ENCODE results near the gene FAM241B. TPM values are rescaled to one million over a fixed set of nuclear protein-coding genes. Genes with fewer than 3 reads are reported as not detected.

FAM241B gene
- total RNA-seq, 1 experiment from 2014 or later: 24.9 TPM

- Mint-ChIP-seq H3K27ac (ENCODE audit: unreplicated experiment) (no peak overlapping the region), H3K9me3 (ENCODE audit: unreplicated experiment) (peaks cover 13% of the 10 kb centered on the region), H3K36me3 (ENCODE audit: insufficient read depth, unreplicated experiment) (no peaks in the 10 kb centered on the region), H3K4me3 (ENCODE audit: unreplicated experiment) (no peak overlapping the region), H3K4me1 (ENCODE audit: low read depth, unreplicated experiment) (no peaks in the 10 kb centered on the region), H3K27me3 (ENCODE audit: insufficient read depth, unreplicated experiment) (peaks cover 31% of the 10 kb centered on the region)
- no peak for DNase-seq
- Histone ChIP-seq H3K4me3 (ENCODE audit: low read depth, low read length) (no peak overlapping the region), H3K36me3 (ENCODE audit: control insufficient read depth, insufficient read depth, low read length) (no peaks in the 10 kb centered on the region), H3K4me1 (no peaks in the 10 kb centered on the region), H3K9me3 (peaks cover 21% of the 10 kb centered on the region), H3K27me3 (replicated peaks; ENCODE audit: control insufficient read depth, insufficient read depth, low read length) (peaks cover 2% of the 10 kb centered on the region; the same call in 1 of the 2 replicates)
- intact Hi-C loops (cut with micrococcal nuclease; ENCODE audit: unreplicated experiment): no loop called here
- ChIA-PET CTCF (no interaction called here), POLR2A (no interaction called here)
- BruUV-seq (replicated peaks): no TSS peak
- no peak for TF ChIP-seq CTCF (IDR thresholded peaks at IDR 0.05; ENCODE audit: insufficient read depth in 1 of 2, low read depth in 1 of 2, low read length in 1 of 2, severe bottlenecking in 1 of 2, unreplicated experiment in 1 of 2)
Measured at GRCh38 chr10:69620625-69621024, 9.4 kb upstream of the FAM241B start.

- Mint-ChIP-seq H3K27ac (ENCODE audit: unreplicated experiment) (no peak overlapping the region), H3K9me3 (ENCODE audit: unreplicated experiment) (peaks cover 19% of the 10 kb centered on the region), H3K4me3 (ENCODE audit: unreplicated experiment) (no peak overlapping the region), H3K4me1 (ENCODE audit: low read depth, unreplicated experiment) (no peaks in the 10 kb centered on the region), H3K36me3 (ENCODE audit: insufficient read depth, unreplicated experiment) (no peaks in the 10 kb centered on the region), H3K27me3 (ENCODE audit: insufficient read depth, unreplicated experiment) (peaks cover 19% of the 10 kb centered on the region)
- H3K4me3 ChIP-seq (ENCODE audit: low read depth, low read length): no peak overlapping the region
- intact Hi-C loops (cut with micrococcal nuclease; ENCODE audit: unreplicated experiment): no loop called here
- no peaks in the 10 kb centered on the region for H3K36me3 ChIP-seq (ENCODE audit: control insufficient read depth, insufficient read depth, low read length)
- no peak for DNase-seq
- no peak for TF ChIP-seq CTCF (IDR thresholded peaks at IDR 0.05; ENCODE audit: insufficient read depth in 1 of 2, low read depth in 1 of 2, low read length in 1 of 2, severe bottlenecking in 1 of 2, unreplicated experiment in 1 of 2)
- H3K4me1 ChIP-seq: no peaks in the 10 kb centered on the region
- ChIA-PET POLR2A (no interaction called here), CTCF (no interaction called here)
- H3K27me3 ChIP-seq (replicated peaks; ENCODE audit: control insufficient read depth, insufficient read depth, low read length): no peaks in the 10 kb centered on the region
- BruUV-seq (replicated peaks): no TSS peak
- H3K9me3 ChIP-seq: peaks cover 21% of the 10 kb centered on the region
Measured at GRCh38 chr10:69624245-69624786, 5.7 kb upstream of the FAM241B start.

GRCh38 chr10:69626826-69627225 lies 3.2 kb upstream of the FAM241B start:
- Mint-ChIP-seq H3K36me3 (ENCODE audit: insufficient read depth, unreplicated experiment) (no peaks in the 10 kb centered on the region), H3K4me1 (ENCODE audit: low read depth, unreplicated experiment) (no peaks in the 10 kb centered on the region), H3K27me3 (ENCODE audit: insufficient read depth, unreplicated experiment) (peaks cover 6% of the 10 kb centered on the region), H3K4me3 (ENCODE audit: unreplicated experiment) (no peak overlapping the region), H3K27ac (ENCODE audit: unreplicated experiment) (no peak overlapping the region), H3K9me3 (ENCODE audit: unreplicated experiment) (peaks cover 19% of the 10 kb centered on the region)
- H3K36me3 ChIP-seq (ENCODE audit: control insufficient read depth, insufficient read depth, low read length): 0 out of 2 replicates have a peak, but pooled peaks cover 1% of the 10 kb centered on the region
- peaks cover 6% of the 10 kb centered on the region for H3K4me1 ChIP-seq
- POLR2A ChIA-PET: no interaction called here
- peaks cover 21% of the 10 kb centered on the region for H3K9me3 ChIP-seq
- intact Hi-C loops (cut with micrococcal nuclease; ENCODE audit: unreplicated experiment): no loop called here
- no peak overlapping the region for H3K4me3 ChIP-seq (ENCODE audit: low read depth, low read length)
- DNase-seq: peak in 1 of 2 experiments; percentile 5
- CTCF ChIA-PET: no interaction called here
- no TSS peak for BruUV-seq (replicated peaks)
- H3K27me3 ChIP-seq (replicated peaks; ENCODE audit: control insufficient read depth, insufficient read depth, low read length): no peaks in the 10 kb centered on the region
- no peak for TF ChIP-seq CTCF (IDR thresholded peaks at IDR 0.05; ENCODE audit: insufficient read depth in 1 of 2, low read depth in 1 of 2, low read length in 1 of 2, severe bottlenecking in 1 of 2, unreplicated experiment in 1 of 2)

All from Caco-2 (cell line).